NCI-H2196 treated with DMSO at 0.1 percent for 48 hours (cell line): Measurements from ENCODE around the gene BCL3.
A peak's percentile ranks its signal among the peaks of the same experiment; 100 is the strongest.
"Not testable (repeated sequence)": the region's sequence is repeated elsewhere in the genome, so short reads cannot be mapped to it uniquely, and the experiment has no call there.

Source experiments
- DNase-seq: peaks from one replicate; lab custom pipeline; 2025; ENCODE audit not compliant: unreplicated experiment; lab: John Stamatoyannopoulos, UW

BCL3 gene

GRCh38 chr19:44757057-44757734, 8.7 kb downstream of the BCL3 start:
- DNase-seq, result no peak

- no peak for DNase-seq
Measured at GRCh38 chr19:44757735-44758505, 9.4 kb downstream of the BCL3 start.

- DNase-seq, result no peak
Measured at GRCh38 chr19:44758596-44758995, 10.1 kb downstream of the BCL3 start.

GRCh38 chr19:44759083-44759804, 10.7 kb downstream of the BCL3 start:
- DNase-seq, result no peak

DNA sequence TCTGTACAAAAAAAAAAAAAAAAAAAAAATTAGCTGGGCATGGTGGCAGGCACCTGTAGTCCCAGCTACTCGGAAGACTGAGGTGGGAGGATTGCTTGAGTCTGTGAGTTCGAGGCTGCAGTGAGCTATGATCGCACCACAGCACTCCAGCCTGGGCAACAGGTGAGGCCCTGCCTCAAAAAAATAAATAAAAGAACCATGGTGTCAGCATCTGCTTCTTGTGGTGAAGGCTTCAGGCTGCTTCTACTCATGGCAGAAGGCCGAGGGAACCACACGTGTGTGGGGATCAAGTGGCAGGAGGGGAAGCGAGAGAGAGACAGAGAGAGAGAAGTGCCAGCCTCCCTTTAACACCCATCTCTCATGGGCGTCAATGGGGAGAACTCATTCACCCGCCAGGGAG, 13.5 kb downstream of the BCL3 start:
- no peak for DNase-seq

DNA sequence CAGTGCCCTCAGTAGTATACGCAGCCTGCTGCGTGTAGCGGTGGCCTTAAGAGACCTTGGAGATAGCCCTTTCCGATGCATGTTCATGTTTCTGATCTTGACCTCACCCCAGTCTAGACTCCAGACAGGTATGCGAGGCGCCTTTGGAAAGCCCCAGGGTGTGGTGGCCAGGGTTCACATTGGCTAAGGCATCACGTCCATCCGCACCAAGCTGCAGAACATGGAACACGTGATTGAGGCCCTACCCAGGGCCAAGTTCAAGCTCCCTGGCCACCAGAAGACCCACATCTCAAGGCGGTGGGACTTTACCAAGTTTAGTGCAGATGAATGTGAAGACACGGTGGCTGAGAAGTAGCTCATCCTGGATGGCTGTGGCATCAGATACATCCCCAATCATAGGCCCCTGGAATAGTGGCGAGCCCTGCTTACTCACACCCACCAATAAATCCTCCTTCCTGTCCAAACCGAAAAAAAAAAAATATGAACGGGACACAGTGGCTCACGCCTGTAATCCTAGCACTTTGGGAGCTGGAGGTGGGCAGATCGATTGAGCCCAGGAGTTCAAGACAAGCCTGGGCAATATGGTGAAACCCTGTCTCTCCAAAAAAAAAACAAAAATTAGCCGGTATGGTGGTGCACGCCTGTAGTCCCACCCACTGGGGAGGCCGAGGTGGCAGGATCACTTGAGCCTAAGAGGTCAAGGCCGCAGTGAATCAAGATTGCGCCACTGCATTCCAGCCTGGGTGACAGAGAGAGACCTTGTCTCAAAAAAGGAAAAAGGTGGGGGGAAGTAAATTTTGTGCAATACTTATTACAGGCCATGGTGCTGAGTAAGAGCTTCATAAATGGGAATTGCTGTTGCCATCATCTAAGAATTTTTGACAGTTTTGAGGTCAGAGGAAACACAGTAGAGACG, 16.8 kb downstream of the BCL3 start:
- no peak for DNase-seq

DNA sequence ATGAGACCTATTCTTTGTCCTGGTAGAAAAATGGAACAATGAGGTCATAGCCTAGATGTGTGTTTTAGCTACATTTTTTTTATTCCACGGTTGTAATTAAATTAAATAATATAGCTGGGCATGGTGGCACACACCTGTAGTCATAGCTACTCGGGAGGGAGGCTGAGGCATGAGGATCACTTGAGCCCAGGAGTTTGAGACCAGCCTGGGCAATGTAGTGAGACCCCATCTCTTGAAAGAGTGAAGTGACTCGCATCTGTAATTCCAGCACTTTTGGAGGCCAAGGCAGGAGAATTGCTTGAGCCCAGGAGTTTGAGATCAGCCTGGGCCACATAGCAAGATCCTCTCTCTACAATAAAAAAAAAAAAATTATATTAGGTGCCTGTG, 17.4 kb downstream of the BCL3 start:
- no peak for DNase-seq

GRCh38 chr19:44767295-44768180, 19.0 kb downstream of the BCL3 start:
- DNase-seq, result no peak

DNA sequence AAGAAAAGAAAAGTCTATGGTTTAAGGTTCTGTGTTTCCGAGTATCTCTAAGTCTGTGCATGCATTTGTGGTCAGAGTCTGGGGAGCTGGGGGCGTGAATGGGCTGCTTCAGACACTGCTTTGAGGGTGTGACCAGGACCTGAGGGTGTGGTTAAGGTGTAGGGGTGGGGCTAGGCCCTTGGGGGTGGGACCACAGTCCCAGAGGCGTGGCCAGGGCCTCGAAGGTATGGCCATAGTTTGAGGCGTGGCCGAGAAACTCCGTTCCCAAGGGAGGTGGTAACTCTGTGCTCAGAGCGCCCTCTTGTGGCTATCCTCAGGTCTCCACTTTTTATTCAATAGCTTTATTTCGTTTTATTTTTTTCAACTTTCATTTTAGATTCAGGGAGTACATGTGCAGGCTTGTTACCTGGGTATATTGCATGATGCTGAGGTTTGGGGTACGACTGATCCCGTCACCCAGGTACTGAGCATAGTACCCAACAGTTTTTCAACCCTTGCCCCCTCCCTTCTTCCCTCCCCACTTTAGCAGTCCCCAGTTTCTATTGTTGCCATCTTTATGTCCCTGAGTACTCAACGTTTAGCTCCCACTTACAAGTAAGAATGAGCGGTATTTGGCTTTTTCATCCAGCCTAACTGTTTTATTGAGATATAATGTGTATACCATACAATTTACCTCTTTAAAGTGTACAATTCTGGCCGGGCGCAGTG, 22.2 kb downstream of the BCL3 start:
- peak; percentile 89 for DNase-seq

- not testable (repeated sequence) for DNase-seq
Measured at GRCh38 chr19:44772144-44772543, 23.6 kb downstream of the BCL3 start.

GRCh38 chr19:44772959-44773358, 24.5 kb downstream of the BCL3 start:
- no peak for DNase-seq

DNA sequence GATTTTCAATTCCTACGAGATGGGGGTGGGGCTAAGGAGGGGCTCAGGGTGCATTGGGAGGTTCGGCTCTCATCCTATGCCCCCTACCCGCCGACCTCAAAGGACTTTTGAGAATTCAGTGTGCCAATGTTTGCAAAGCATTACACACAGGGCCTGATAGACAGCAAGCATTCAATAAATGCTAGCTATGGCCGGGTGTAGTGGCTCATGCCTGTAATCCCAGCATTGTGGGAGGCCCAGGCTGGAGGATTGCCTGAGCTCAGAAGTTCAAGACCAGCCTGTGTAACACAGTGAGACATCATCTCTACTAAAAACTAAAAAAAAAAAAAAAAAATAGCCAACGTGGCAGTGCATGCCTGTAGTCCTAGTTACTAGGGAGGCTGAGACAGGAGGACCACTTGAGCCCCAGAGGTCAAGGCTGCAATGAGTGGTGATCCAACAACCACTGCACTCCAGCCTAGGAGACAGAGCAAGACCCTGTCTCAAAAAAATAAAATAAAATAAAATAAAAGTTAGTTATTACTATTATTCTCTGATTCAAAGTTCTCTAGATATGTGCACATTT, 27.2 kb downstream of the BCL3 start:
- DNase-seq, result no peak

DNA sequence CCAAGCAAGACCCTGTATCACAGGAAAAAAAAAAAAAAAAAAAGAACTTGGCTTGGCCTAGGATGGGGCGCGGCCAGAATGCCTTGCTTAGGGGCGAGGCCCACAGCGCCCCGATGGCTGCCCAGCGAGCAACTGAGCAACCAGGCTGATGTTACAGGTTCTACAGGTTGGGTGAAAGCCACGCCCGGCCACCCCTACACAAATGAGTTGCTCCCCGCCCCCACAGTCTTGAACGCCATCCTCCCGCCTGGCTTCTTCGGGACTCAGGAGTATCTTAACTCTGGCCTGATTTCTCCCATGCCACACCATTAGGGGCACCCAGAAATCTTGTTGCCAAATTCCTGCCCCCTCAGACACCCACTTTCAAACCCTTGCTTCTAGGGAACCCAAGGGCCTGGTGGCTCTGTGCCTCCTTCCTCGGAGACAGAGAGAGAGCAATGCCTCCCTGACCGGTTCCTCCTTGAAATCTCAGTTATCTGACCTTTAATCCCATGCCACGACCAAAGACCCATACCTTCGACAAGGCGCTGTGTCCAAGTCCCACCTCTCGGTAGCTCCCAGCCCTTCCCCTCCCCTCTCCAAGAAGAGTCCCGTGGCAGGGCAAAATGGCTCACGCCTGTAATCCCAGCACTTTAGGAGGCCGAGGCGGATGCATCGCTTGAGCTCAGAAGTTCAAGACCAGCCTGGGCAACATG, 28.0 kb downstream of the BCL3 start:
- no peak for DNase-seq

GRCh38 chr19:44777715-44778347, 29.3 kb downstream of the BCL3 start, which contains the start of gene CBLC:
TSS of gene CBLC (plus strand) at chr19:44777890. CDS start at chr19:44777932, 42 bp downstream.
- DNase-seq, result peak; percentile 84

DNA sequence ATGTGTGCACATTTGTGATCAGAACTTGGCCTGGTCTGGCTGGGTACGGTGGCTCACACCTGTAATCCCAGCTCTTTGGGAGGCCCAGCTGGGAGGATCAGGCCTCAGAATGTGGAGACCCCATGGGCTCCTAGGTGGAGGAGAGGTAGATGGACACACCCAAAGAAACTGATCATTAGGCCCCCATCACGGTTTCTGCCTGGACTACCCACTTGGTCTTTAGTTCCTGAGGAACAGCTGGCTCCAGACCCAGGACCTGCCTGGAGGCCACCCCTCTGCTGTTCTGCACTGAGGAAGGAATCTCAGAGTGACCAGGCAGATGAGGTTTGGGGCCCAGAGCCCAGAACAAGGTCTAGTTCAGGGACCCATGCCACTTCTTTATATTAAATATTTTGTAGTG, 30.6 kb downstream of the BCL3 start:
- no peak for DNase-seq

- not testable (repeated sequence) for DNase-seq
Measured at GRCh38 chr19:44781694-44782093, 33.2 kb downstream of the BCL3 start.

DNA sequence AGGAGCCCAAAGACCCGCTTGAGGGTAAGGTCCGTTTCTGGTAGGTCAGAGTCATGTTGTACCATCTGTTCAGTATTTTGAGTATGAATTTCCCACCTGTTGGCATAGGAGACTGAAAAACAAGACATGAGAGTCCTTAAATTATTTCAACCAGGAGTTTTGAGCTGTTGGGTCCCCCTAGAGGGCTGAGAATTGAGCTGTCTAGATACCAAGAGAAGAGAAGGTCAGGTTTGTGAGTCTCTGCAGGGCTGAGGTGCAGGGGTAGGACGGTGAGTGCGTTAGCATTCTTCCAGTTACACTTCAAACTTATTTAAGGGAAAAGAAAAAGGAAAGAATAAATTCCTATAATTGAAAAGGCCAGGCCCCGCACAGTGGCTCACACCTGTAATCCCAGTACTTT, 34.2 kb downstream of the BCL3 start:
- no peak for DNase-seq

- no peak for DNase-seq
Measured at GRCh38 chr19:44783545-44783944, 35.0 kb downstream of the BCL3 start.
